Measurements from ENCODE around the gene ZMYM5.
A peak's percentile ranks its signal among the peaks of the same experiment; 100 is the strongest.

- no peak; a peak in 1 of 3 replicates for TF ChIP-seq POLR2A (IDR thresholded peaks at IDR 0.05; ENCODE audit: control extremely low read depth in 1 of 2, low read depth in 2 of 2, low read length in 2 of 2)
- TF ChIP-seq CBX5 (IDR thresholded peaks at IDR 0.05; ENCODE audit: low read depth, low read length): no peak
- TF ChIP-seq EGR1 (IDR thresholded peaks at IDR 0.05; ENCODE audit: borderline replicate concordance, low read depth, low read length): no peak
- peak in 2 of 3 experiments; percentile 32 to 46; a peak in 3 of 4 replicates for TF ChIP-seq CTCF (IDR thresholded peaks at IDR 0.05; ENCODE audit: control extremely low read depth in 1 of 3, insufficient read depth in 1 of 3, low read depth in 1 of 3, low read length in 3 of 3)
- peak in 1 of 2 experiments; percentile 7; a peak in 2 of 4 replicates for TF ChIP-seq RAD21 (IDR thresholded peaks at IDR 0.05 in 1 of 2, conservative IDR thresholded peaks at IDR 0.05 in 1 of 2; ENCODE audit: low read depth in 2 of 2, low read length in 2 of 2)
- no peak for TF ChIP-seq JUN (IDR thresholded peaks at IDR 0.05; ENCODE audit: low read depth, low read length)
- TF ChIP-seq SUZ12 (IDR thresholded peaks at IDR 0.05; ENCODE audit: low read length): no peak
- no peak for TF ChIP-seq CEBPB (IDR thresholded peaks at IDR 0.05; ENCODE audit: low read depth, low read length)
- no peak for TF ChIP-seq SIN3A (conservative IDR thresholded peaks at IDR 0.05 in 1 of 2, IDR thresholded peaks at IDR 0.05 in 1 of 2; ENCODE audit: low read depth in 1 of 2, low read length in 2 of 2)
- no peak for TF ChIP-seq EP300 (IDR thresholded peaks at IDR 0.05; ENCODE audit: borderline replicate concordance in 1 of 2, low read depth in 2 of 2, low read length in 2 of 2)
- TF ChIP-seq SP1 (IDR thresholded peaks at IDR 0.05; ENCODE audit: low read depth, low read length): no peak
Observed at GRCh38 chr13:19864746-19865309, 1.4 kb upstream of the ZMYM5 start.

Data from H1 (cell line).